ENCODE data around the gene UBAC2. TPM values are rescaled to one million over a fixed set of nuclear protein-coding genes. Genes with fewer than 3 reads are reported as not detected.

UBAC2 gene
- total RNA-seq, 1 experiment from 2014 or later, result 80.3 TPM

DNA sequence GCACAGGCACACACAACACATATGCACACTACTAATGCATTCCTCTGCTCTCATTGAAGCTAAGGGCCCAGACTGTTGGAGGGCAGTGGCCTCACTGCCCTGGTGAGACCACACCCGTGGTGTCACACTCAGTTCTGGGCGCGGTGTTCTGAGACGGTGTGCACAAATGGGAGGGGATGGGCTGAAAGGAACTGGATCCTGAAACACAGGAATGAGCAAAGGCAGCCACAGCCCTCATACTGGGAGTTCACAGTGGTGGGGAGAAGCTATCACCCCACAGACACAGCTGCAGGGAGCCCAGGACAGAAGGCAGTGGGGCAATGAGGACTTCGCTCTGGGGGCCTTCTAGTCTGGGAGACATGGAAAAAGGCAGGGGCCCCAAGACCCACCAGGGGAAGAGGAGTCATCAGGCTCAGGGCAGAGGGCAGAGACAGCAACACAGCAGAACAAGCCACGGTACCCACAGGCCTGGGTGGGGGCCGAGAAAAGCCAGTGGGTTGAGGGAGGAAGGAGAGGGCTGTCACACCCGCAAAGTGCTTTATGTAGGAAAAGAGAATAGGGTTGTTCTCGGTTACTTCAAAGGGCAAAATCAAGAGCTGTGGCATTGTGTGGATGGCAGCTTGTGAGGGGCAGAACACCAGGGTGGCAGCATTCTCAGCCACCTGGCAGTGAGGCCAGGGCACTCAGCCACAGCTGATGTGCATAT lies 181.9 kb downstream of the UBAC2 start:
- H3K27ac ChIP-seq, result no peak overlapping the region
- intact Hi-C loops (cut with micrococcal nuclease; ENCODE audit: unreplicated experiment), result no loop called here
- BruUV-seq (replicated peaks), result no TSS peak
- TF ChIP-seq, protein P1, sequence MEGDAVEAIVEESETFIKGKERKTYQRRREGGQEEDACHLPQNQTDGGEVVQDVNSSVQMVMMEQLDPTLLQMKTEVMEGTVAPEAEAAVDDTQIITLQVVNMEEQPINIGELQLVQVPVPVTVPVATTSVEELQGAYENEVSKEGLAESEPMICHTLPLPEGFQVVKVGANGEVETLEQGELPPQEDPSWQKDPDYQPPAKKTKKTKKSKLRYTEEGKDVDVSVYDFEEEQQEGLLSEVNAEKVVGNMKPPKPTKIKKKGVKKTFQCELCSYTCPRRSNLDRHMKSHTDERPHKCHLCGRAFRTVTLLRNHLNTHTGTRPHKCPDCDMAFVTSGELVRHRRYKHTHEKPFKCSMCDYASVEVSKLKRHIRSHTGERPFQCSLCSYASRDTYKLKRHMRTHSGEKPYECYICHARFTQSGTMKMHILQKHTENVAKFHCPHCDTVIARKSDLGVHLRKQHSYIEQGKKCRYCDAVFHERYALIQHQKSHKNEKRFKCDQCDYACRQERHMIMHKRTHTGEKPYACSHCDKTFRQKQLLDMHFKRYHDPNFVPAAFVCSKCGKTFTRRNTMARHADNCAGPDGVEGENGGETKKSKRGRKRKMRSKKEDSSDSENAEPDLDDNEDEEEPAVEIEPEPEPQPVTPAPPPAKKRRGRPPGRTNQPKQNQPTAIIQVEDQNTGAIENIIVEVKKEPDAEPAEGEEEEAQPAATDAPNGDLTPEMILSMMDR (conservative IDR thresholded peaks at IDR 0.05), result no peak
- no peak for TF ChIP-seq EZH2 (IDR thresholded peaks at IDR 0.05; ENCODE audit: low read depth)
- DNase-seq, result peak in 1 of 2 experiments; percentile 8
- H3K79me2 ChIP-seq (ENCODE audit: low read depth), result no peaks in the 10 kb centered on the region
- CTCF ChIA-PET, result interaction anchor here (0.7 kb wide), 1 partner anchor 138 kb away, joined by 3 read pairs; no protein-coding TSS in a partner anchor
- H3K36me3 ChIP-seq (ENCODE audit: low read depth), result peaks cover 15% of the 10 kb centered on the region
- H3K9me3 ChIP-seq (ENCODE audit: insufficient read depth, low read depth), result no peaks in the 10 kb centered on the region
- H3F3A ChIP-seq (ENCODE audit: insufficient read depth, low read depth), result no peaks in the 10 kb centered on the region
- POLR2A ChIA-PET (ENCODE audit: unreplicated experiment), result interaction anchor here (0.5 kb wide), 1 partner anchor 24 kb away, joined by 4 read pairs; no protein-coding TSS in a partner anchor
- peaks cover 3% of the 10 kb centered on the region; the same call in 1 of the 2 replicates for H4K20me1 ChIP-seq (ENCODE audit: insufficient read depth)
- H2AFZ ChIP-seq, result no peak overlapping the region
- no peak overlapping the region for H3K4me2 ChIP-seq
- H3K27me3 ChIP-seq (ENCODE audit: insufficient read depth, low read depth), result no peaks in the 10 kb centered on the region
- H3K4me1 ChIP-seq (replicated peaks; ENCODE audit: insufficient read depth), result no peaks in the 10 kb centered on the region
- no peak overlapping the region for H3K4me3 ChIP-seq
- no peaks in the 10 kb centered on the region for H3K9me2 ChIP-seq (ENCODE audit: insufficient read depth)

DNA sequence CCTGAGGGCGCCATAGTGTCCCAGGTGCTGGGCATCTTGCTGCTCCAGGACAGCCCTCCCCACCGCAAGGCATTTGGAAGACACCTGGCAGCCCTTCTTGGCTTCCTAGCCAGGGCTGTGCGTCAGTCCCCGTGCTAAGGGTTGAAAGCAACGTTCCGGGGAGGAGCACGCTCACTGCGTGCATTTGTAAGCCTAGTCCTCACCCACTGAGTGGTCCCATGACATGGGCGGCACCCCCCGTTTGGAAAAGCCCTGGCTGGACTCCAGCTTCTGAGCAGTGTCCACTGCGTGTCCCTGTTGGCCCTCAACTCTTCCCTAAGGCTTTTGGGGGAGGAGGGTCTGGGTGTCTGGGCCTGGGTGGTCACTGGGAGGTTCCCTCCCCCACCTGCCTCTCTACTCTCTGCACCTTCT lies 182.9 kb downstream of the UBAC2 start:
- TF ChIP-seq, protein P1 (conservative IDR thresholded peaks at IDR 0.05), result no peak
- no peak for TF ChIP-seq EZH2 (IDR thresholded peaks at IDR 0.05; ENCODE audit: low read depth)
- no peaks in the 10 kb centered on the region for H3K4me1 ChIP-seq (replicated peaks; ENCODE audit: insufficient read depth)
- H4K20me1 ChIP-seq (ENCODE audit: insufficient read depth), result peaks cover 3% of the 10 kb centered on the region; the same call in 1 of the 2 replicates
- POLR2A ChIA-PET (ENCODE audit: unreplicated experiment), result no interaction called here
- no peak for DNase-seq
- H2AFZ ChIP-seq, result no peak overlapping the region
- no peaks in the 10 kb centered on the region for H3K79me2 ChIP-seq (ENCODE audit: low read depth)
- H3K27me3 ChIP-seq (ENCODE audit: insufficient read depth, low read depth), result no peaks in the 10 kb centered on the region
- no peaks in the 10 kb centered on the region for H3F3A ChIP-seq (ENCODE audit: insufficient read depth, low read depth)
- peaks cover 15% of the 10 kb centered on the region for H3K36me3 ChIP-seq (ENCODE audit: low read depth)
- intact Hi-C loops (cut with micrococcal nuclease; ENCODE audit: unreplicated experiment), result no loop called here
- no peak overlapping the region for H3K27ac ChIP-seq
- no peaks in the 10 kb centered on the region for H3K9me2 ChIP-seq (ENCODE audit: insufficient read depth)
- BruUV-seq (replicated peaks), result no TSS peak
- CTCF ChIA-PET, result no interaction called here
- H3K4me3 ChIP-seq, result no peak overlapping the region
- no peaks in the 10 kb centered on the region for H3K9me3 ChIP-seq (ENCODE audit: insufficient read depth, low read depth)
- no peak overlapping the region for H3K4me2 ChIP-seq

DNA sequence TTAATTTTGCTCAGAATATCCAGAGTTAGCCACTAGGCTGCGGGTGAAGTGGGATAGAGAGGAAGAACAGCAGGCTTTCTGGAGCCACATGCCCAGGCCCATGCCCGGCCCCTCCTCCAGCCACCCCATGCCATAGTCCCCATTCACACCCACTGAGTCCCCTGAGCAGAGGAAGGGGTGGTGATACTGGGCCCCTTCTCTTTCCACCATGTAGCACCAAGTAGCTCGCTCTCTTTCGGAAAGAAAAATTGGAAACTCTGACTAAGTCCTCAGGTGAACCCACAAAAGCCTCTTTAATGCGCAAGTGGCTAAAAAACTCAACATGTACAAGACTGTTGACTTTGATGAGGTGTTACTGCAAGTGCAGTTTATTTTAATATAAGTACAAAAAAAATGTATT lies 183.3 kb downstream of the UBAC2 start:
- no peak overlapping the region for H3K4me2 ChIP-seq
- H3K79me2 ChIP-seq (ENCODE audit: low read depth), result no peaks in the 10 kb centered on the region
- no TSS peak for BruUV-seq (replicated peaks)
- no peak for DNase-seq
- POLR2A ChIA-PET (ENCODE audit: unreplicated experiment), result no interaction called here
- peaks cover 3% of the 10 kb centered on the region; the same call in 1 of the 2 replicates for H4K20me1 ChIP-seq (ENCODE audit: insufficient read depth)
- no peak overlapping the region for H3K4me3 ChIP-seq
- no peaks in the 10 kb centered on the region for H3F3A ChIP-seq (ENCODE audit: insufficient read depth, low read depth)
- intact Hi-C loops (cut with micrococcal nuclease; ENCODE audit: unreplicated experiment), result no loop called here
- TF ChIP-seq EZH2 (IDR thresholded peaks at IDR 0.05; ENCODE audit: low read depth), result no peak
- TF ChIP-seq, protein P1 (conservative IDR thresholded peaks at IDR 0.05), result no peak
- H3K27ac ChIP-seq, result no peak overlapping the region
- CTCF ChIA-PET, result no interaction called here
- H3K27me3 ChIP-seq (ENCODE audit: insufficient read depth, low read depth), result no peaks in the 10 kb centered on the region
- H3K4me1 ChIP-seq (replicated peaks; ENCODE audit: insufficient read depth), result no peaks in the 10 kb centered on the region
- no peaks in the 10 kb centered on the region for H3K9me2 ChIP-seq (ENCODE audit: insufficient read depth)
- H3K36me3 ChIP-seq (ENCODE audit: low read depth), result peaks cover 15% of the 10 kb centered on the region
- H3K9me3 ChIP-seq (ENCODE audit: insufficient read depth, low read depth), result no peaks in the 10 kb centered on the region
- no peak overlapping the region for H2AFZ ChIP-seq

All from PC-9 (cell line).